Measurements from ENCODE around the gene CLIP1.
"Not testable (repeated sequence)": the region's sequence is repeated elsewhere in the genome, so short reads cannot be mapped to it uniquely, and the experiment has no call there.

Gene CLIP1

DNA sequence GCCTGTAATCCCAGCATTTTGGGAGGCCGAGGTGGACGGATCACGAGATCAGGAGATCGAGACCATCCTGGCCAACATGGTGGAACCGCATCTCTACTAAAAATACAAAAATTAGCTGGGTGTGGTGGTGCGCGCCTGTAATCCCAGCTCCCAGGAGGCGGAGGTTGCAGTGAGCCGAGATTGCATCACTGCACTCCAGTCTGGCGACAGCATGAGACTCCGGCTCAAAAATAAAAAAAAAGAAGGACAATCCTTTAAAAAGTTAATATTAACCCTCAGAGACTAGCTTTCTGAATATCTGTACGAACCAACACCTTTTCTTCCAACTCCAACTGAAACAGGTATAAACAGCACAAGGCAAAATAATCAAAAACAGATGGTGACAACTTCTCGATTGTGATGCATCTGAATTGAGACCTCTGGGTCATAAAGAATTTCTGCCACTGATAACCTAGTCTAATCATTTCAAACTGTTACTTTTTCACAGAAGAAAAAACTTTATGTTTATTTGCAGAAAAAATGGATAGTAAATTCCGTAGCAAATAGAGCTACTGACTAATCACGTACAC lies 27.8 kb downstream of the CLIP1 start:
- DNase-seq: no peak

DNA sequence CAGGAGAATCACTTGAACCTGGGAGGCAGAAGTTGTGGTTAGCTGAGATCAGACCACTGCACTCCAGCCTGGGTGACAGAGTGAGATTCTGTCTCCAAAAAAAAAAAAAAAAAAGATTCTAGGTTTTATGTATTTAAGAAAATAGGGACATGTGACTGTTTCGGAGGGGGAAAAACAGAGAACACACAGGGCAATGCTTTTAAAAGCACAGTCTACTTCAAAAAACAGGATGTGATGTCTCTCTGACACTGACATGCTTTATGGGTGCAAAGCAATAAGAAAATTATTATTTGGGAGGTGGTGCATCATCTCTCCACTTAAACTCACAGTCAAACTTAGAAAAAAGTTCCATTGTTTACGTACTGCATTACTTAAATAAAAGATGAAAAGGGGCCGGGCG lies 28.7 kb downstream of the CLIP1 start:
- no peak for DNase-seq

DNA sequence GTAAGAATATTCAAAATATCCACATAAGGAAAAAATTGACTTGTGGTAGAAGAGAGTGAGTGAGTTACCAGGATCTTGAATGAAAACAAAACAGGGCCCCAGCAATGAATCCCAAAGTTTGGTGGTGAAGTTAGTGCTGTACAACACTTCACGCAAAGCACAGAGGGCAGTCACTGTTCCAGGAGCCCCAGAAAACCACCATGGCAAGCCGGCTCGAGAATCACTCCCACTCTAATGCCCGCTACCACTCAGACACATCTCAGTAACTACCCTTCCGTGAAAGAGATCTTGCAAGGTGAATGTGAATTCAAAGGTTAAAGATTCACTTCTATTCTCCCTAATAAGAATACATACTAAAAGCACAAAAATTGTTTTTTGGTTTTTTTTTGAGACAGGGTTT lies 30.1 kb downstream of the CLIP1 start:
- no peak for DNase-seq

DNA sequence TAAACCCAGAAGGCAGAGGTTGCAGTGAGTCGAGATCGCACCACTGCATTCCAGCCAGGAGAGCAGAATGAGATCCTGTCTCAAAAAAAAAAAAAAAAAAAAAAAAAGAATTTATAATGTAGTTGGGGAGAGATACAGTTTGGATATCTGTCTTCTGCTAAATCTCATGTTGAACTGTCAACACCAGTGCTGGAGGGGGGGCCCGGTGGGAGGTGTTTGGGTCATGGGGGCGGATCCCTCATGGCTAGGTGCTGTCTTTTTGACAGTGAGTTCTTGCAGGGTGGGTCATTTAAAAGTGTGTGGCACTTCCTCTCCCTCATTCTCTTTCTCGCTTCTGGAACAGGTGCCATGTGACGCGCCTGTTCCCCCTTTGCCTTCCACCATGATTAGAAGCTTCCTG lies 32.8 kb downstream of the CLIP1 start:
- DNase-seq: no peak

DNA sequence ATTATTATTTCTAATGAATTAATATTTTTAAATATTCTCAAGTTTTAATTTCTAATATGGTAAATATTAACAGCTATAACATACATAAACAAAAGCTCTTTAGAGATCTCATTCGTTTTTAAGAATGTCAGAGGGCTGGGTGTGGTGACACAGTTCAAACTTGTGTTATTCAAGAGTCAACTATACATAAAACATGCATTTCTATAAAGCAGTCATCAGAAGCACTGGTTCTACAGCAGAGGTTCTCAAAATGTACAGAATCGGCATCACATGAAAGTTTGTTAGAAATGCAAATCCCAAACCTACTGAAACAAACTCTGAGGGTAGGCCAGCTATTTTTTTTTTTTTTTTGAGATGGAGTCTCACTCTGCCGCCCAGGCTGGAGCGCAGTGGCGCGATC lies 34.6 kb downstream of the CLIP1 start:
- DNase-seq: no peak

DNA sequence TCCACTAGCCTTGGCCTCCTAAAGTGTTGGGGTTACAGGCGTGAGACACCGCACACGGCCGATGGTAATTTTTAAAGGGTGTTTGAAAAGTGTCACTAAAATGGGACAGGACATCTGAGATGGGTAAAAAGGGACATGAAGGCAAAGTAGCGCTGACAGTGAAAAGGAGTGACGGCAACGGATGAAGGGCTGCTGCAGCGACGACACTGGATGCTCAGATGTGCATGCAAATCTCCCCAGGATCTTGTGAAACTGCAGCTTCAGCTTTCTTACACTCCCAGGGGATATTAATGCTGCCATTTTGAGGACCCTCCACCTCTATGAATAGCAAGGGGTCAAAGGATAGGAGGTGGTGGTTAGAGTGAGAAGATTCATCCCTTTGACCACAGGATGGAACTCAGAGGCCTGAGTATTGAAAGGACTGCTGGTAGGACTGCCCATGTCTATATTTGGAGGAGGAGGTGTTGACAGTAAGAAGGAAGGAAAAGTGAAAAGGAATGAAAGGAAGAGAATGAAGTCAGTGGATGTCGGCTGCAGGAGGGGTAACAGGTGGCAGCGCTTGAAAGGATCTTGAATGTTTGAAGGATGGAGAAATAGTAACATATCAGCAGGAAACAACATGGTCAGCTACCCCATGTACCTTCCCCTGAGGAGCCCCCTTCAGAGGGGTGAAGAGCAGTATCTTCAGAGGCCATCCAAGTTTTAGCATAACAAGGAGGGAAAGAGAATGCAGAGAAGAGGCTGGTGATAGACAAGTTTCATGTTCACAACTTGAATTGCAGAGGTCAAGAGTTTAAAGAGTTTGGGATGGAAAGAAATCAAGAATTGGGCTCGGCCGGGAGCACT lies 37.1 kb downstream of the CLIP1 start:
- no peak for DNase-seq

DNA sequence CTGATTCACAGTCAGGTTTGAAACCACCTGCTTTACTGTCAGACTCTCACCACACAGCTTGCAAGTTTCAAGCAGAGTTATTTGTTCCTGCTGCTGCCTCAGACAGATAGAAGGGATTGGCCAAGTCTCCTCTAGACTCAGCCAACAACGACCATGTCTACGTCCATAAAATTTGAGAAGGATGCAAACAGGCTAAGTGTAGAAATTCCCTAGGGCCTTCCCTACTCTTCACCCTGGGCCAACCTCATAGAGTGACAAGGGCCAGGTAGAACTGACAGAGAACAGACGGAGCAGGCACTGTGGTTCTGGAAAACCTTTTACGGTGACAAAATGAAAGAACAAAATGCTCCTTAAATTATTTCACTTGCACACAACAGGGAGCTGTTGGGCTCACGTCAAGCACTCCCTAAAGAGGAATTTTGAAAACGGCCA lies 39.5 kb downstream of the CLIP1 start:
- DNase-seq: no peak

DNA sequence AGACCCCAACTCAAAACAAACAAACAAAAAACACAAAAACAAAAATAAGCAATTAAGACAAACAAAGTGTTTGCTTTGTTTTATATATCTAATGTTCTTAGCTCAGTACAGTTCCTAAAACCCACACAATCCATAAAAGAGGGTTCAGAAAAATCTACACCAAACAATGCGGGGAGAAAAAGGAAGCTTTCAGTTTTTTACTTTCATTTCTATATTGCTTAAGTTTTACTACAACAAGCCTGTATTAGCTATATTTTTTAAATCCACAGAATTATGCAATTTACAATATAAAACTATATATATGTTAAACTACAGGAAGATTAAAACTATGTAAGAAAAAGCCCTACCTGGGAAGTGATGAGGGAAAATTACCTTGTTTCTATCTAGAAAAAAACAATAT lies 41.4 kb downstream of the CLIP1 start:
- DNase-seq: peak; percentile 45

DNA sequence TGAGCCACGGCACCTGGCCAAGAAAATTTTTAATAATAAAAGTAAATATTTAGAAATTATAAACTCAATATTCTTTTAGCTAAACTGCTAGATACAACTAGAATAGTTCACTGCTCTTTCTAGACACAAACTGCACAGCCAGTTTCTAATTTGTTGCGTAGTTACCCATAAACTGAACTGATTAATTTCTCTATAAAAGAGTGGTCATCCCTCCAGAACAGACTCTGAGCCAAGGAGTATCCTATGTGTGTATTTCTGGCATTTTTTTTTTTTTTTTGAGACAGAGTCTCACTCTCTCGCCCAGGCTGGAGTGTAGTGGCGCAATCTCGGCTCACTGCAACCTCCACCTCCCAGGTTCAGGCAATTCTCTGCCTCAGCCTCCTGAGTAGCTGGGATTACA lies 45.7 kb downstream of the CLIP1 start:
- DNase-seq: not testable (repeated sequence)

DNA sequence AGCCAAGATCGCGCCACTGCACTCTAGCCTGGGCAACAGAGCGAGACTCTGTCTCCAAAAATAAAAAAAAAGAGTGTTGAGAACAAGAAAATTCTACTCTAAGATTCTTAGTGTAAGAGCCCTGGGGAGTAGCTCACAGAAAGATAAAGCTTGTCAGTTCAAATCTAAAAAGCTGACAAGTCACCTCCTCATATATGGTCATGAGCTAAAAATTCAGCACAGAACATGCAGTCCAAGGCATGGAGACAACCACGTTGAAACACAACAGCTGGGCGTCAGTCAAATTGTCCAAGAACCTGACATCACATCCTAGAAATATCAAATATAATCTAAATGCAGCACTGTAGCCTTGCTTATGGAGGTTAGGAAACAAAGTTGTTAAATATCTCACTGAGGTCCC lies 47.8 kb downstream of the CLIP1 start:
- no peak for DNase-seq

DNA sequence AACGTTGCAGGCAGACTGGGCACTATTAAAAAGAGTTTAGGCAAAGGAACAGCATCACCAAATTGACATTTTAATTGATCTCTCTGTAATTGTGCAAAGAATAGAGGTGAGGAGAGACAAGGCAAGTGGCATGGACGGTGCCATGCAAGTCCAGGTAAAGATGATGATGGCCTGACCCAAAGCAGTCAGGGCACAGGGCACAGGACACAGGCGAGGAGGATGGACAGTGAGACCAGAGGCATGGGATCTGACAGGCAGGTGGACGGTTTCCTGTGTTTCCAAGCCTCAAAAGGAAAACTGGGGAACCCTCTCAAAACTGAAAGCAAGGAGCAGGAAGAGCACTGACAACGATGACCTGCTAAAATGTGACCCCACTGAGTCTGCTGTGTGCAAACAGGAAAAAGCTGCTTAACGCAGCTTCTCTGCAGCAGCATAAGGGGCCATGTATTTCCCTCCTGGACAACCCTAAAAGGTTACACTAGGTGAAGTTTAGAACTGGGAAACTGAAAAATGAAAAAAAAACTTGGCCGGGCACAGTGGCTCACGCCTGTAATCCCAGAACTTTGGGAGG lies 50.9 kb downstream of the CLIP1 start:
- DNase-seq: no peak

DNA sequence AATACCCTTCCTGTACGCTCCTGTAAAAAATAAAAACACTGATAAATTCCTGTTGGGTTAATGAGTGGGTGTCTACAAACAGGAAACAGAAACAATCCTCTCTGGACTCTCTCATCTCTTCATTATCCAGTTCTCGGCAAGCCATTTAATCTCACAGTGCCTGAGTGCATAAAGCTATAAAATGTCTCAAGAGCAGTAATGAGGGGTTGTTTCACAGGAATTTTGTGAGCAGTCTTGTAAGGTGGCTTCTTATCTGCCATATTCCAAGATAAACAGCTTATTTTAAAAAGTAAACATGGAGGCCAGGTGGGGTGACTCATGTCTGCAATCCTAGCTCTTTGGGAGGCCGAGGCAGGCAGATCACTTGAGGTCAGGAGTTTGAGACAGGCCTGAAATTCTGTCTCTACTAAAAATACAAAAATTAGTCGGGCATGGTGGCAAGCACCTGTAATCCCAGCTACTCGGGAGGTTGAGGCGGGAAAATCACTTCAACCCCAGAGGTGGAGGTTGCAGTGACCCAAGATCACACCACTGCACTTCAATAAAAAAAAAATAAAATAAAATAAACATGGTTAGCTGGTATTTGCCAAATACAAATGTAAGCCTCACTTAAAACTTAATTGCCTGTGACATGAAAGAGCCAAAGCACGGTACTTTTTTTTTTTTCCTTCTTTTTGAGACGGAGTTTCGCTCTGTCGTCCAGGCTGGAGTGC lies 54.0 kb downstream of the CLIP1 start:
- DNase-seq: no peak

DNA sequence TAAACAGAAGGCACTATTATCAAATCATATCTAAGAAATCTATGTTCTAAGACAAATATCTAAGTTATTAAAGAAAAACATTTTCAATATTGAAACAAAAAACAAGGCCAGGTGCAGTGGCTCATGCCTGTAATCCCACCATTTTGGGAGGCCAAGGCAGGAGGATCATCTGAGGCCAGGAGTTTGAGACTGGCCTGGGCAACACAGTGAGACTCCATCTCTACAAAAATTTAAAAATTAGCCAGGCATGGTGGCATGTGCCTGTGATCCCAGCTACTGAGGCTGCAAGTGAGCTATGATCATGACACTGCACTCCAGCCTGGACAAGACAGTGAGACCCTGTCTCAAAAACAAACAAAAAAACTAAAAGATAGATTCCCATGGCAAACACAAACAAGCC lies 54.8 kb downstream of the CLIP1 start:
- not testable (repeated sequence) for DNase-seq

DNA sequence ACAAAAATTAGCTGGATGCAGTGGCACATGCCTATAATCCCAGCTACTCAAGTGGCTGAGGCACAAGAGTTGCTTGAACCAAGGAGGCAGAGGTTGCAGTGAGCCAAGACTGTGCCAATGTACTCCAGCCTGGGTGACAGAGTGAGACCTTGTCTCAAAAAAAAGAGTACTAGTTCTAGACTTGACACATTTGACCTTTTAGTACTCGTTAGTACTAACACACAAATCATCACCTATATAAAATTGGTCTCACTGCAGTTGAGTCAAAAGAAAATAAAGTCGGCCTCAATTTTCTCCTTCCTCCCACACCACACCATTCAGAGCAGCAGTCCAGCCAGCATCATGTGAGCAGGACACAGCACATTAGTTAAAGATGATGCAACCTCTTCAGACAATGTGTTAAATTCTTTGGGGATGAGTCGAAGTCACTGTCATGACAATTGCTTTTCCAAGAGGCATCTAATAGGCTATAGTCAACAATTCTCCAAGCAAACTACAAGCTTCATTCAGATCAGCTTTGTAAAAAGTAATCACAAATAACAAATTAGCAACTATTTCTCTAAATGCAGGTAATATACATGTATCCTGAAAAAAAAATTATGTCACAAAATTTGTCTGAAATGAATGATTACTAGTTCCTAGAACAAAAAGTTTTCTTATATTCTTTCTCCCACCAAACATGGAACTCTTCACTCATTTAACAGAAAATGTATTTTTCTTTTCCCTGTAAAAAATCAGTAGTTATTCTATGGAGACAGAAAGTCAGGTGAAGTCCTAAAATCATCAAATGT lies 55.6 kb downstream of the CLIP1 start:
- peak; percentile 73 for DNase-seq

DNA sequence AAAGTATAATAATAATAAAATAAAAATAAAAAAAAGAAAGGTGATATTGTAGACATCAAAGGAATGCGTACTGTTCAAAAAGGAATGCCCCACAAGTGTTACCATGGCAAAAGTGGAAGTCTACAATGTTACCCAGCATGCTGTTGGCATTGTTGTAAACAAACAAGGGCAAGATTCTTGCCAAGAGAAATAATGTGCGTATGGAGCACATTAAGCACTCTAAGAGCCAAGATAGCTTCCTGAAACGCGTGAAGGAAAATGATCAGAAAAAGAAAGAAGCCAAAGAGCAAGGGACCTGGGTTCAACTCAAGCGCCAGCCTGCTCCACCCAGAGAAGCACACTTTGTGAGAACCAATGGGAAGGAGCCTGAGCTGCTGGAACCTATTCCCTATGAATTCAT lies 57.2 kb downstream of the CLIP1 start:
- not testable (repeated sequence) for DNase-seq

DNA sequence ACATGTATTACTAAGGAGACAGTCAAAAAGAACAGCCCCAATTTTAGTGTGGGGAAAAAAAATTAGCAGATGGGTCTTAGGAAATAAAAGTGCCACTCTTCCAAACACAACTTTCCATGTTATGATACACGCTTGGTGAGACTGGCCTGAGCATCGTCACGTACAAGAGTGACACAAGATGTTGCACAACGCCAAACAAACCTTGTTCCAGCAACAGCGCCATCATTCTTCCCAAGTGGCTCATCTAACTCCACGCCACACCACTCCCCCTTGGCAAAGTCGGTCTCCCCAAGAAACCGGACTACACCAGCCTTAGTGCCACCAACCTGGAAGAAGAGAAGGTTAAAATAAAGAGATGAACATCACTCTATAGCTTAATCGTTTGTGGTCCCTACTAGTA lies 58.7 kb downstream of the CLIP1 start:
- no peak for DNase-seq

DNA sequence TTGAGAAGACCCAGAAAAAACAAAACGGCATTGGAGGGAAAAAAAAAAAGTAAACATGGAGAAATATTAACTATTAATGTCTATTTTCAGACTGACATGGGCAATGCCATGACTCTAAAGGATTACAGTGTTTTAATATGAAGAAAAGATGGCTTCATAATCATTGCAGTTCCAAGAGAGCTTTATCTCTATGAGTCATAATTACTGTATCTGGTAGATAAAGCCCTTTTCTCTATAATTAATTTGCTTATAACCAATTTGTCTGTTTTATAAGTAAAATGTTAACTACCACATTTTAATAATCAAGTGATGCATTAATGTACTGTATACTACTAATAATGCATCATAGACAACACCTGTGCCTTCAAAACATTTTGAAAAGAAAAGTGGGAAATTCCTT lies 59.7 kb downstream of the CLIP1 start:
- no peak for DNase-seq

DNA sequence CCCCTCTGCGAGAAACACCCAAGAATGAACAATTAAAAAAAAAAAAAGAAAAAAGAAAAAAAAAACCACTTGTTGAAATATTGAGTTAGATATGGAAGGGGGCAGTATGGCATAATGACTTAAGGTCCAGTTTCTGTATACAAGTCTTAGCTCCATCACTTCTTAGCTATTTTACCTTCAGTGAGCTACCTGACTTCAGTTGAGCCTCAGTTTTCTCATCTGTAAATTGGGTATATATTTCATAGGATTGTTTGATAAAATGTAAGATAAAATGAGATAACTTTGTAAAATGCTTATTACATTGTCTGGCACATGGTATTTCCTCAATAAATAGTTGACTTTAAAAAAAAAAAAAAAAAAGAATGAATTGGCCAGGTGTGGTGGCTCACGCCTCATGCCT lies 64.1 kb downstream of the CLIP1 start:
- not testable (repeated sequence) for DNase-seq

DNA sequence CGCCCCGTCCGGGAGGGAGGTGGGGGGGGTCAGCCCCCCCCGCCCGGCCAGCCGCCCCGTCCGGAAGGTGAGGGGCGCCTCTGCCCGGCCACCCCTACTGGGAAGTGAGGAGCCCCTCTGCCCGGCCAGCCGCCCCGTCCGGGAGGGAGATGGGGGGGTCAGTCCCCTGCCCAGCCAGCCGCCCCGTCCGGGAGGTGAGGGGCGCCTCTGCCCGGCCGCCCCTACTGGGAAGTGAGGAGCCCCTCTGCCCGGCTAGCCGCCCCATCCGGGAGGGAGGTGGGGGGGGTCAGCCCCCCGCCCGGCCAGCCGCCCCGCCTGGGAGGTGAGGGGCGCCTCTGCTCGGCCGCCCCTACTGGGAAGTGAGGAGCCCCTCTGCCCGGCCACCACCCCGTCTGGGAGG lies 64.9 kb downstream of the CLIP1 start:
- DNase-seq: not testable (repeated sequence)

DNA sequence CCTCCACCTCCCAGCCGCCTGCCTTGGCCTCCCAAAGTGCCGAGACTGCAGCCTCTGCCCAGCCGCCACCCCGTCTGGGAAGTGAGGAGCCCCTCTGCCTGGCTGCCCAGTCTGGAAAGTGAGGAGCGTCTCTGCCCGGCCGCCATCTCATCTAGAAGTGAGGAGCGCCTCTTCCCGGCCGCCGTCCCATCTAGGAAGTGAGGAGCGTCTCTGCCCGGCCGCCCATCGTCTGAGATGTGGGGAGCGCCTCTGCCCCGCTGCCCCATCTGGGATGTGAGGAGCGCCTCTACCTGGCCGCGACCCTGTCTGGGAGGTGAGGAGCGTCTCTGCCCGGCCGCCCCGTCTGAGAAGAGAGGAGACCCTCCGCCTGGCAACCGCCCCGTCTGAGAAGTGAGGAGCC lies 65.5 kb downstream of the CLIP1 start:
- not testable (repeated sequence) for DNase-seq

DNA sequence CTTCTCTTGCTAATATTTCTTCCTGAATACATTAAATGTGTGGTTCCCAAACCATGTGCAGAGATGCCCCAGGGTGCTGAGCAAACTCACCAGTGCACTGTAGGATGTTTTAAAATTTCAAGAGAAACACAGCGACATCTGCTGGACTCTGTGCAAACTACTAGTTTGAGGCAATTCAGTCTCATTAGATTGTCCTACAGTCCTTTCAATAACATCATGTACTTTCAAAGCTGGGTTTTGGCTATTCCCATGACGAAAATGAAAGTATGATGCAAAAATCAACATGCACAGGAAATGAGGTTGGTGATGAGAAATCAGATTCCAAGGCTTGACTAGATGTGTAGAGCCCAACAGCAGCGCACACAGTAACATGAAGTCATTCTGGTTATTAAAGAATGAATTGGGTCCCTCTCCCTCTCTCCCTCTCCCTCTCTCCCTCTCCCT lies 66.3 kb downstream of the CLIP1 start:
- peak; percentile 73 for DNase-seq

DNA sequence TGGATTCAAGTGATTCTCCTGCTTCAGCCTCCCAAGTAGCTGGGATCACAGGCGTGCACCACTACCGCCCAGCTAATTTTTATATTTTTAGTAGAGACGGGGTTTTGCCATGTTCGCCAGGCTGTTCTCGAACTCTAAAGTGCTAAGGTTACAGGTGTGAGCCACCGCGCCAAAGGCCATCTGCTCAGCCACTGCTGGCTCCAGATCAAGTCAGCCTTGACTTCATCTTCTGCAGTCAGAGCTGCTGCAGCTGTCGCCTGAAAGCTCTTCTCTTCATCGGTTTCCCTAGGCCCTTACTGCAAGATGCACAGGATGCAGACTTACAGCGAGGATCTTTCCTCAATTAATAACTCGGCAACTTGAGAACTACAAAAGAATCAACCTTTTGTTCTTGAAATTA lies 66.8 kb downstream of the CLIP1 start:
- no peak for DNase-seq
